ENCODE data around the gene CEACAM3.

DNA sequence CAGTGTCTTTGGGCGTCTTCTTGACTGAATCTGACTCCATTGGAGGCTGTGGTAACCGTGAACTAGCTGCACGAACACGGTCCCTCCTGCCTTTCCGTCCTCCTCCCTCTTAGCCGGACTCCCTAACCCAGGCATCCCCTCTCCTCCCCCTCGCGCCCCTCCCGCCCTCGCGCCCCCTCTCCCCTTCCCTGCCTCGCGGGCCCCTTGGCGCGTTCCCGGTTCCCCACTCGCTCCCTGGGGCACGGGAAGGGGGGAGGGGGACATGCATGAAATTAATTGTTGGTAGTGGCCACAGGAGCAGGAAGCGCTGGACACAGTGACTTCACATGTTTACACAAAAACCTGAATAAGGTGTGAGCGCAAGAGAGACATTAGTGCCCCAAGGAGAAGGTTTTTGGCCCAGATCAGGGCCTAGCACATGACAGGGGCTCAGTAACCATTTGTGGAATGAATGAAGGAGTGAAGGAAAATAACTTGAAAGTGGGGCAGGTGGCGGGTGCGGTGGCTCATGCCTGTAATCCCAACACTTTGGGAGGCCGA lies 48.7 kb downstream of the CEACAM3 start:
- TF ChIP-seq POLR2AphosphoS5 (IDR thresholded peaks at IDR 0.05) (no peak), POLR2A (IDR thresholded peaks at IDR 0.05) (no peak)
- TF ChIP-seq, protein P1, sequence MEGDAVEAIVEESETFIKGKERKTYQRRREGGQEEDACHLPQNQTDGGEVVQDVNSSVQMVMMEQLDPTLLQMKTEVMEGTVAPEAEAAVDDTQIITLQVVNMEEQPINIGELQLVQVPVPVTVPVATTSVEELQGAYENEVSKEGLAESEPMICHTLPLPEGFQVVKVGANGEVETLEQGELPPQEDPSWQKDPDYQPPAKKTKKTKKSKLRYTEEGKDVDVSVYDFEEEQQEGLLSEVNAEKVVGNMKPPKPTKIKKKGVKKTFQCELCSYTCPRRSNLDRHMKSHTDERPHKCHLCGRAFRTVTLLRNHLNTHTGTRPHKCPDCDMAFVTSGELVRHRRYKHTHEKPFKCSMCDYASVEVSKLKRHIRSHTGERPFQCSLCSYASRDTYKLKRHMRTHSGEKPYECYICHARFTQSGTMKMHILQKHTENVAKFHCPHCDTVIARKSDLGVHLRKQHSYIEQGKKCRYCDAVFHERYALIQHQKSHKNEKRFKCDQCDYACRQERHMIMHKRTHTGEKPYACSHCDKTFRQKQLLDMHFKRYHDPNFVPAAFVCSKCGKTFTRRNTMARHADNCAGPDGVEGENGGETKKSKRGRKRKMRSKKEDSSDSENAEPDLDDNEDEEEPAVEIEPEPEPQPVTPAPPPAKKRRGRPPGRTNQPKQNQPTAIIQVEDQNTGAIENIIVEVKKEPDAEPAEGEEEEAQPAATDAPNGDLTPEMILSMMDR (IDR thresholded peaks at IDR 0.05) = no peak
